SW 1271 (cell line): Measurements from ENCODE around the gene MAX.
"Not testable (repeated sequence)": the region's sequence is repeated elsewhere in the genome, so short reads cannot be mapped to it uniquely, and the experiment has no call there.

Source experiments
- DNase-seq, 2 experiments: peaks; one replicate each; lab custom pipeline; 2025; lab: John Stamatoyannopoulos, UW

MAX gene

DNA sequence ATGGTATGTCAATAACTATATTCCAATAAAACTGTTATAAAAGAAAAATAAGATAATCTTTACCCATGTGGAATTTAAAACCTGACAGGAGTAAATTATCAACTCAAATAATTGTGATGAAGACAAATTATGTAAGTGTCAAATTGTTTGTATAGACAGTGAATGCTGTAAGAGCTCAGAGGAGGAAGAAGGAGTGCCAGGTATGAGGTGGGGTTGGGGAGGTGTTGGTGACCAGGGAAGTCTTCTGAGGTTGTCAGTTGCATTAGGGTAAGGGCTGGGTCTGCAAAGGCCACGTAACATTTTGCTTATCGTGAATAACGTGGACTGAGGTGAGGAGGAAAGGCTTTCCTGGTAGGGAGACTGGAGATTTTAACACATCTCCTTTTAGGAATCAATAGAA is 2.5 kb upstream of the MAX start:
- no peak for DNase-seq

DNA sequence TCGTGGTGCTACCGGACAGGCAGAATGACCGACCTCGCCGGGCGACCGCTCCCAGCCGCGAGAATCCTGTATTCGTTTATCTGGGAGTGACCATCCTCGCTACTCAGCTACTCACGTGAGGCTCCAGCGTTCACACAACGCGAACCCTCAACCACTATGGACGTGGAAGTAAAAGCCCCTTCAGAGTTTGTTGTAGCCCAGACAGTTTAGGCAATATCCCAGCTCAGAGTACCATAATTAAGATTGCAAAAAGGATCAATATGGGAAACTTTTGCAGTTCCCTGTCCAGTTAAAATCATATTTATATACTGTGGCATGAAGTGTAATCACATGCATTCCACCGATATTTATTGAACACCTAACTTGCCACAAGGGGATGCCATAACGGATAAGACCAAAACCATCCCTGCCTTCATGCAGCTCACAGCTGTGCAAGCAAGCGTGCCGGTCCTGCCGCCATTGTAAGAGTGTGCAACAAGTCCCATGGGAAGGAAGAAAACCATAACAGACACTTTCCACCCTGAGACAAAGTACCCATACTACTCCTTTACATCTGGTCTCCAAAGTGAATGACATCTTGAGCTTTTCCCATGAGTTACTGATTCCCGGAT is 938 bp upstream of the MAX start:
- peak; percentile 47 to 63 for DNase-seq

DNA sequence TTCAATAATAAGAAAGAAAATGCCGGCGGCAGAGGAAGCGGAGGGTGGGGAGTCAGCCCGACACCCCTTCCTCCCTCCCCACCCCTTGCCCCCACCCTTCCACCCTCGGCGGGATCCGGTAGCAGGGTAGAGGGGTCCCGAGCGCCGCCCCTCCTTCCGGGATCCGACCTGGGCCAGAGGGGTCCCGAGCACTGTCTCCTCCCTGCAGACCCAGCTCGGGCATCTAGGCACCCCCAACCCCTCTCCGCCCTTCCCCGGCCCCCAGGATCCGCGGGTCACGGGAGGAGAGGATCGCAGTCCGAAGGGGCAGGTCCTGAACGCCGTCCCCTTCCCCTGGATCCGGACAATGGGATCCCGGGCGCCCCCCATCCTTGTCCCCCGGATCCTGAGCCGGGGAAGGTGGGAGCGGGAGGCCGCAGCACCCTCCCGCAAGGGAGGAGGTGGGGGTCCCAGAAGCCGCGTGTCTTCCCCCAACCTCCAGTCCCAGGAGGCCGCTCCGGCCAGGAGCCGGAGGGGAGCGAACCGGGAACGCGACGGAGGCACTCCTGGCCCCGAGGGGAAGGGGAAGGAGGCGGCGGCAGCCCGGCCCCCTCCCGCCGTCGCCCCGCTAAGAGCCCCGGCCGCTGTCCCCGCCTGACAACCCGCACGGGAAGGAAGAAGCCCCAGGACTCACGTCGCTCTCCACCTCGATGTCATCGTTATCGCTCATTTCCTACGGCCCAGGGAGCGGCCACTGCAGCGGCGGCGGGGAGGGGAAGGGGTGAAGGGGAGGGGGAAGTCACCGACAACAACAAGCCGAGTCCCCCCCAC is 481 bp downstream of the MAX start:
- DNase-seq, result no peak

DNA sequence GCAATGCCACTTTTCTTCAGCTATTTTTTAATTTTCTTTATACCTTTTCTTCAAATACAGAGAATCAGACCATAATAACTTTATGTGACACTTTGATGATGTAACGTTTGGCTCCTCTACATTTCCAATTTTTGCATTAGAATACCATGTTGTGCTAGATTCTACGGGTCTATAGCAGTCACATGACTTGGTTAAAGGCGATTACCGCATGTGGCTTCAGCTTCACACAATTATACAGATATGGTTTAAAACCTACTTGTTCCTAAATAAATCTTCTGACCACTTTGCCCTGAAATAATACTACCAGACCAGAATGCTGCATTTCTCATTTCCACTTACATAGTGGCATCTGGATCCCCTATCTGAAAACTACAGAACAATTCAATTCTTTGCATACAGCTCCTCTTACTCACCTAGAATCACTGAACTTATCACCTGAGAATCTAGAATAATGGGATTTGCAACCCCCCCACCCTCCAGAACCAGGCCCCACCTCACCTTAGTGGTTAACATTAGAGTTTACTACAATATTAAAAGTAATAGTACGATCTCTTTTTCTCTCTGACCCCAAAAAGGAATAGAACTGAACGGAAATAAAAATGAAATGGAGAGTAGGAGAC is 1.3 kb downstream of the MAX start:
- no peak for DNase-seq

DNA sequence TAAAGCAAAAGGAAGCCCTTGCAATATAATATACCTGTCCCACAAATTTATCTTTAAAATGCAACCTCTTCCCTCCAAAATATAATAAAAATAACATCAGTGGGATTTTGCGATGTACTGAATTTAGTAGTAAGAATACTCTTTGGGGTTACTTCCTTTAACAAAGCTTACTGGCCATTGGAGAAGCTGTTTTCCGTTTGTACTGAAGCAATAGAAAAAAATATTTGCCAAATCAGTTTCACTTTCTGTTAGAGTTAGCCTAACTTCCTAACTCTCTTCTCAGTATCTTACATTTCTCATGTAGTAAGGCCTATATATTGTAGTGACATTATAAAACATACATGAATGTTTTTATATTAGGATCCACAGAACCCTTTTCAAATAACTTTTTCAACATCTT is 3.7 kb downstream of the MAX start:
- DNase-seq, result peak in 1 of 2 experiments; percentile 15

DNA sequence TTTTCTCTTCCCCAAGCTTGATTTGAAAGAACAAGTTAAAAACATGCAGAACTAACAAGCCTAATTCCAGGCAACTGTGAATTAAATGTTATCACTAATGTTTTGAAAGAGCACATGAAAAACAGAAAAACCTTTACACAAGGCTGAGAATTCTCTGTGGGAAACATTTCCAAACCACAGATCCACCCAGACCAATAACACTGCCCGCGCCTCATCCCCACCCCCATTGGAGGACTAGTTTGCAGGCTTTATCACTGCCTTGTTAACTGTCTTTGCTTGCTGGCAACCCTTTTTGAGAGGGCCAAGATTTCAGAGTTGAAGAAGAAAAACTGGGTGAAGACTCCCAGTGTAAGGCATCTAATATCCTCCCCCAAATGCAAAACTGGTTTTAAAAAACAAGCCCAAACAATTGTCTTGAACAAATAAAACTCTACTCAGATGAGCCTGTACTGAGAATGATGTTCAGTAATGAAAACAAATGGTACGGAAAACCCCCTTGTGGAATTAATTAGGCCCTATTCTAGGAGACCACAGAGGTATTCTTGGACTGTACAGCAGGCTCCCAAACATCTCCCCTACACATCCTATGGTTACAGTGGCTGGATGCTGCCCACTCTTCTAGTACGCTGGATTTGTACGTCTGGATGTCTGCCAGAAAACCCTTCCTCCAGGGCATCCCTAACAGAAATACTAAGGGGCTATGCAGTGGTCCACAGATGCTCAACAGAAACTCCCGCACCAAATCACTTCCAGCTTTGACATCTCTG is 5.8 kb downstream of the MAX start:
- no peak for DNase-seq

DNA sequence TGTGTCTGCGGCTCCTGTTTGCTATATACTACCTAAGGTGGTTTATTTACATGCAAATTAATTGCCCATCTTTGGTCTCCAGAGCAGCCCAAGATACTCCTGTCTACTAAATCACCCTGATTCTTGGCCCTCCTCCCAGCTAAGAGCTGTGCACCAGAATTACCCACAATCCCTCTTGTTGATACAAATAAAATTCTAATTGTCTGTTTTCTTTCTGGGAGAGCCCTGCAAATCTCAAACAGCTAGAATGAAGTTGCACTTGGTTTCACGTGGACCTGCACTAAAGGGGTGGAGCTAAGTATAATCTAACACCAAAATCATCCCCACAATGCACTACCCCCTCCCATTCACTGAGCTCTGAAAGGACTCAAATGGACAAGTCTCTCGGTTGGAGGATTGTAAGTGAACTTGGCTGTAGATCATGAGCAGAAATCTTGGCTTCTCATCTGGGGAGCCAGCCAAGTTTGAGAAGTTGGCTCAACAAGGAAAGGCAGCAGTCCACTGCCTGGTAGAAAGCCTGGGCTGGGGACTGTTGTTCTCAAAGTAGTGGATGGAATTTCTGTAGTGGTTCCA is 6.6 kb downstream of the MAX start:
- DNase-seq, result no peak

DNA sequence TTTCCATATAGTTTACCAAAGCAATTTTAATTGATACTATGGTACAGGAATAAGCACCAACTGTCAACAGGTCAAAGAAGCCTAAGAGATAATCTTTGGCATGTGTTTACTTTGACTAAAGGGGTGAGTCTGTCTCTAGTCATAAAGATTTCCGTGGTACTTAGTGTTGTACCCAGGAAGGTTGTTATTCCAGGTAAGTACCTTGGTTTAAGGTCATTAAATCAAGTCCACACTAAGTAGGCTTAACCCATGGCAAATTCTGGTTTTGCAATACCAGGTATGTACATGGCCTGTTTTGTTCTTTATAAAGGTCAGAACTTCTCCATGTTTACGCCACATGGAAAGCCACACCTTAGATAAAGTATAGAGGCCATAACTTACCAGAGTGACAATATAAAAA is 10.0 kb downstream of the MAX start:
- DNase-seq, result no peak

DNA sequence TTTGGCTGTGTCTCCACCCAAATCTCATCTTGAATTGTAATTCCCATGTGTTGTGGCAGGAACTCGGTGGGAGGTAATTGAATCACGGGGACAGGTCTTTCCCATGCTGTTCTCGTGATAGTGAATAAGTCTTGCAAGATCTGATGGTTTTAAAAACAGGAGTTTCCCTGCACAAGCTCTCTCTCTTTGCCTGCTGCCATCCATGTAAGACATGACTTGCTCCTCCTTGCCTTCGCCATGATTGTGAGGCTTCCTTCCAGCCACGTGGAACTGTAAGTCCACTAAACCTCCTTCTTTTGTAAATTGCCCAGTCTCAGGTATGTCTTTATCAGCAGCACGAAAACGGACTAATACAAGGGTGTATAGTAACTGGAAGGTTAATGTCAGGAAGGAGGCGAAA is 14.5 kb downstream of the MAX start:
- not testable (repeated sequence) for DNase-seq

DNA sequence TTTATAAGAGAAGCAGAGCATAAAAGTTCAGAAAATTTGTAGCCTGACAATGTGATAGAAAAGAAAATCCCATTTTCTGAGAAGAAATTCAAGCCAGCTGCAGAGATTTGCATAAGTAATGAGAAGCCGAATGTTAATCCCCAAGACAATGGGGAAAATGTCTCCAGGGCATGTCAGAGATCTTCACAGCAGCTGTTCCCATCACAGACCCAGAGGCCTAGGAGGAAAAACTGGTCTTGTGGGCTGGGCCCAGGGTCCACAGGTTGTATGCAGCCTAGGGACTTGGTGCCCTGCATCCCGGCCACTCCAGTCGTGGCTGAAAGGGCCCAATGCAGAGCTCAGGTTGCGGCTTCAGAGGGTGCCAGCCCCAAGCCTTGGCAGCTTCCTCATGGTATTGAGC is 15.6 kb downstream of the MAX start:
- DNase-seq, result not testable (repeated sequence)

DNA sequence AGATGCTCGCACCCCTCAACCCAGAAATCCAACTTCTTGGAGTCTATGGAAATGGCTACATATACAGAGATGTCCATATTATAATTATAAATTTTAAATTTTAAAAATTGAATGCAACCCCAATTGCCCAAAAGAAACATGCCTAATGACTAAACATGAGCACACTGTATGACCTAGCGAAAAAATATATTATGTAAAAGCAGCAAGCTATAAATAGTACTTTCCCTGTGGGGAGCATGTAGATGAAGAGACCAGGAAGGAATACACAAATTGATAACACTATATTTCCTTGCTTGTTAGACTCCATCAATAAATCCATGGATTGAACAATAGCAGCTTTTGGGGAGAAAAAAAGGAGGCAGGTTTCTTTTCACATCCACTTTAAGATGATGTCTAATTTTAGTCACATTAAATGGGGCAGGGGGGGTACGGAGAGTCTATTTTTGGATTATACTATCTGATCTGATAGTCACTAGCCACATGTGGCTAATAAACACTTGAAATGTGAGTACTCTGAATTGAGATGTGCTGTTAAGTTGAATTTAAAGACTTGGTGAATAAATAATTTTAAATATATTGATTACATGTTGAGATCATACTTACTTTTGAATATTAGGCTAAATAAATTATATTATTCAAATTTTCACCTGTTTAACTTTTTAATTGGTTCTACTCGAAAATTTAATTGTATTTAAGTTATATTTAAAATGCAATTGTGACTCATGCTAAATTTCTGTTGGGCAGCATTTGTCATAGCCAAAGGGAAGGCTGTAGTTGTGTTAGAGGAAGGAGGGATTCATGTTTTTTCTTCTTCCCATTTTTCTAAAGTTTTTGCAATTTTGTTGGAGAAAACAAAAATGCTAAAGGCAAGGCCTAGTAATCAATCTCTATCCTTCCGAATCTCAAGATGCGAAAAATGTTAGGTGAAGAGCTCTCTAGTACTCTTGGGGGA is 17.5 kb downstream of the MAX start:
- no peak for DNase-seq

DNA sequence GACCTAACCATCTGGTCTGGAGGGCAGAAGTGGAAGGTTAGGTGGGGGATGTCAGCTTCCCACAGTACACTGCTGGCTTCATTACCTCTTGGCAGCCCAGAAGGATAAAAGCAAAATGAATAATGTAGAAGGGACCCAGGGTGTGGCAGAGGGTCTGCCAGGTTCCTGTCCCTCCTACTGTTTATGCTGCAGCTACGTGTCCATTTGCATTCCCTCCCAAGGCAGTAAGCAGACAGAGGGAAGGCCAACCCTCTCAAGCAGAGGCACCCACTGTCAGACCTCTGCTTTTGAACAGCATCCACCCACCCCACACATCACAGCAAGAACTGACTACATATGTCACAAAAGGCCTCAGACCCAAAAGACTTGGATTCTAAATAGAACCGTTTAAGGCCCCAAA is 19.4 kb downstream of the MAX start:
- no peak for DNase-seq

DNA sequence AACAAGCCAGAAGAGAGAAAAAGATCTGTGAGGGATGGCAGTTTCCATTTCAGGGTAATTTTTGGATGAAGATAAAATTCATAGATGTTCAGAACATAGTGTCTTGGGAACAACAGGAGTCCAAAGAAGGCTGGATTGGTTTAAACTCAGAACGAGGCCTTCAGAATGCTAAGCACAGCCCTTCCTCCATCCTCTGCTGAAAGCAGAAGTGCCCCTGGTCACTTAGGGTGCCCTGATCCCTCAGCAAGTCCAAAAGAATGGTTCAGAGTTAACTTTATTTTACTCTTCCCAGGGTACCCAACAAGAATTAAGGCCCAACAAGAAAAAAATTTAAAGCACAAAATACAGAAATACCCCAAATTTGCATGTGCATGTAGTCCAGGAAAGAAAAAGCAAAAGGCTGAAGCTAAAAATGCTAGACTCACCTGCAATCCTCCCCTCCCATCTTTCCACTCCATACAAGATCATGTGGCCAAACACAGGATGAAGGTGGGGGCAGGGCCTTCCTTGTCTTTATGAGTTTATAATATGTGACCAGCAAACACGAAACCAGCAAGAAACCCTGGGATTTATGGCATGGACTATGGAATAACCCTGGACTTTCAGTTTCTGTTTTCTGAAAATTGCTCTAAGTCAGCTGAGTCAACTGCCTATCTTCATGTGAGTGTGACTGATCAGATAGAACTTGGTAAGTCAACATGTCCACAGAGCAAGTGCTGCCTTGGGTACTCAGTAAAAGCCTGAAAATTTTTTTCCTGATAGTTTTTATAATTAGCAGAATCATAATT is 21.2 kb downstream of the MAX start:
- no peak for DNase-seq

DNA sequence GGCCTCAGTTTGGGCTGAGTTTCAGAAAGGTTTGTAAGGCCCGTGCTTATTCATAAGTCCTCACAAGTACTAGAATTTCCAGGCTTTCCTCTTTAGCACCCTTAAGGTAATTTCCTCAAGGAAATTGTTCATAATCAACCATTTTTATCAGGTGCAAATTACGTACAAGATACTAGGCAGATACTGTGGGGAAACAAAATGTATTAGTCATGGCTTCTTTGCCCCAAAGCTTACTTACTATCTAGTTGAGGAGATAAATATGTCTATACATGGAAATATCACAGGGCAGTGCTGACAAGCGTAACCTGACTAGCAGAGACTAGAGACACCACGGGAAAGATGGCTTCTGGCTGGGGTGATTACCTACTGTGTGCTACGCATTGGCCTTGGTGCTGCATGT is 22.5 kb downstream of the MAX start:
- DNase-seq, result no peak

DNA sequence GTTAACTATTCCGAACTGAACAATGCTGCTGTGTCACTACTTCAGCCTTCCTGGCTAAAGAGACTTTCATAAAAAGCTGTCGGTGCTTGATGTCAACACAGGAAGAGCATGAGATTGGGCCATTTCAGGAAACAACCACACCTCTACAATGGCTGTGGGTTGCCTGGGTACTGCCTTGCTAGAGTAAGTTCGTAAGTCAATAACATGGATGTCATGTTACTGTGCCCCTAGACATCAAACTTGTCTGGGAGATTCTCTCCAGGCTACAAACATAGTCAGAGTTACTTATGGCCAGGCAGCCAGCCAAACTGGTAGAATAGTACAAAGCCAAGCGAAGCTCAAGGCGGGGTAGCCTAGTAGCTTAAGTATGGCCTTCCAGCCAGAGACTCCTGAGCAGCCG is 23.1 kb downstream of the MAX start:
- no peak for DNase-seq

DNA sequence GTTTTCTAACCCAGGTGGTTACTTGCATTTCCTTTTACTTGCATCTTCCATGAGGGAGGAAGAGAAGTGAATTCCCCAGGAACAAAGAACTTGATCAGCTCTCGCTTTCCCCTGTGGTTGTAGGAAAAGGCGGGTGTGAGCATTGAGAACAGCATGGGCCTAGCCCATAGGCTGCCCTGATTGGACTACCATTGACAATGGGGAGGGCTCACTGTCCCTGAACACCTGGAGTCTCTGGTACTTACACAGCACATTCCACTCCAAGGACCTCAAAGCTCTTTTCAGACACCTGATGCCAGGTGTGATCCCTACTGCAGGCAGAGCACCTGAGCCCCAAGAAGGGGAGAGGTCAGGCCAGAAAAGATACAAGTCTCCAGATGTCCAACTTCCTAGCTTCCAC is 25.0 kb downstream of the MAX start:
- no peak for DNase-seq

DNA sequence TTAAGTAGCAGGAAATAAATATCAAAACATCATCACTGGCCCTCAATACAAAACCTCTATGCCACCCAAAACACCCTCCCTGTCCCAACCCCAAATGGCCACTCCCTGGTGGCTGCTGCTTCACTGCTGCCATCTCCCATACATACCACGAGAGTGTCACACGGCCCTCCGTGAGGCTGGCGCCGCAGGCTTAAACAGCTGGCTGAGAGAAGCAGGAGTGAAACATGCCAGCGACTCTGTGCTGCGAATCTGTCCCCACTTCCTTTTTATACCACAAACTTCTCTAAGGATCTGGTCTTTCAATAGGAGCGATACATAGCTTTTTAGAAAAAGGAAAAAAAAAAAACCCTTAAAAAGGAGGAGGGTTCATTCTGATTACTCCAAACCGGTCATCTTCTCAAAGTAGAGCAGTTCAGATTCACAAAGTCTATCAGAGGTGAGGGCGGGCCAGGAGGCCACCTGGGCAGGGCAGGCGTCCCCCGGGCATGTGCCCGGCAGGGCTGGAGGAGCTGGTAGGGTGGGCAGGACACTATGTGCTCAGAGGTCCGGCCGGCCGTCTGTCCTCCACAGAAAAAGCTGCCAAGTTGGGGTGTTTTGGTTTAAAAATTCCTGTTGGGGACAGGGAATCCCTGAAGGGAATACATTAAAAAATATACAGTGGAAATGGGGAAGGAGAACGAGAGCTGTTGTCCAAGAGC is 26.5 kb downstream of the MAX start:
- DNase-seq, result no peak

DNA sequence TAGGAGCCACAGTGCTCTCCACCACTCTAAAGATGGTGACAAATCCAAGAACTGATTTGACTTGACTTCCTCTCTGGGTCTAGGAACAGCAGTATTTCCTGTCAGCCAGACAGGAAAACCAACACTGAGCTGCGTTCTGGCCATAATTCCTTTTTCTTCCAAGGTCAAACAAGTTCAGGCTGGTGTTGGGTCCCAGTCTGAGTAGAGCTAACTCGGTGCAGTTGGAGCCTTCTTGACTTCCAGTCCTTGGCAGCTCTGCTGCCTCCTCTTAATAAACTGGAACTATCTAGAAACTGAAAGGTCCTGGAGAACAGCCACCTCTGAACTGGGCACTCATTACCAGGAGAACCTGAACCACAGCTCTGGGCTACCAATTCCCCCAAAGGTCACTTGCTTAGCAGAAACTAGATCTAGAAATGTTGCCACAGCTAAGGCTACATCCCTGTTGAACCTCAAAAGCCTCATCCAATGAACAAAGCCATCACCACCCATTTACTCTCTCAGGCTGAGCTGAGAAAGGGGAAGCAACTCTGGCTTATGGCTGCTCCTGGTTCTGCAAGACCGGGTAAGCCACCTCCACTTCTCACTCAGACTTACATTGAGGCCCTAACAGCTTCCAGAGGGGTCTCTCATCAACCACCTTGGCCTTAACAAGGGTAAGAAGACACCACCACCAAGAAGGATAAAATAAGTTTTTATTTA is 27.7 kb downstream of the MAX start:
- DNase-seq, result no peak

DNA sequence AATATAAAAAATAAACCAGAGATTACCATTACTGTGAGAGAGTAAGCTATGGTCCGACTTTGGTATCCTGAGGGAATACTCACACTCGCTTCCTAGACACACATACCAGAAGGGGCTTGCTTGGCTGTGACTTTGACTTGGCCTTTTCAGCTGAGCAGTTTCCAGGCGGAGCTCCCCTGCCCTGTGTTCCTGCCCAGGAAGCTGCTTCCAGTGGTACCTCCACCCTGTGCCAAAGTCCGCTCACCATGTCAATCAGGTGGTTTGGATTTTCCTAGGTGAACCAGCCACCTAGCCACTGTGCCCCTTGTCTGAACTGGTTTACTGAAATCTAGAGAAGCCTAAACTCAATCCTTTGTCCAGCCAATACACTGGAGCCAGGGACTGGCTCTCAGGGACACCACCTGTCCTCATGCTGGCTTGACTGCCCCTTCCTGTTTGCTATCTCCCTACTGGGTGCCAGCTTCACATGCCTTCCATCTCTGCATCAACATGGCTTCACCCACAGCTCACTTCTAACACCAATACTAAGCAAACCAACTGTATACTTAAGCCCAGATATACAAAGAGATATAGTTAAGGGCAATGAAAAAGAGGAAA is 28.6 kb downstream of the MAX start:
- no peak for DNase-seq
